Endodermal cell (in vitro differentiated cells): ENCODE measurements around the gene SIPA1L2. TPM values are rescaled to one million over a fixed set of nuclear protein-coding genes. Genes with fewer than 3 reads are reported as not detected.

Experiments
- DNase-seq: peaks from one replicate; pipeline ENCODE4 v3.0.0-alpha.2; 2017
- H3K27ac ChIP-seq: 2 replicates; pipeline ENCODE4 v1.5.1; 2013; ENCODE audit warnings: mild to moderate bottlenecking, low read depth, low read length, moderate library complexity
- H3K27me3 ChIP-seq: 2 replicates; pipeline ENCODE4 v1.6.1; 2013; ENCODE audit warnings: mild to moderate bottlenecking, low read length, moderate library complexity; ENCODE audit not compliant: insufficient read depth, control insufficient read depth, poor library complexity, severe bottlenecking
- H3K36me3 ChIP-seq: 2 replicates; pipeline ENCODE4 v1.7.0; 2013; ENCODE audit warnings: mild to moderate bottlenecking, low read length, moderate library complexity; ENCODE audit not compliant: control insufficient read depth, insufficient read depth
- H3K4me1 ChIP-seq: one replicate; pipeline ENCODE4 v1.7.0; 2013; ENCODE audit warnings: low read length; ENCODE audit not compliant: control insufficient read depth, insufficient read depth
- H3K4me3 ChIP-seq: 2 replicates; pipeline ENCODE4 v1.5.1; 2013; ENCODE audit warnings: mild to moderate bottlenecking, low read length, moderate library complexity
- H3K9ac ChIP-seq: 2 replicates; pipeline ENCODE4 v1.6.1; 2013; ENCODE audit warnings: mild to moderate bottlenecking, low read length, moderate library complexity; ENCODE audit not compliant: poor library complexity, severe bottlenecking; ENCODE audit errors: extremely low read depth
- H3K9me3 ChIP-seq: 2 replicates; pipeline ENCODE4 v1.6.1; 2013; ENCODE audit warnings: mild to moderate bottlenecking, low read length, moderate library complexity; ENCODE audit not compliant: control insufficient read depth
- H3K27ac Mint-ChIP-seq: 2 replicates; pipeline ENCODE4 v1.8.0; 2020; ENCODE audit warnings: mixed read lengths
- H3K27me3 Mint-ChIP-seq: 2 replicates; pipeline ENCODE4 v1.8.0; 2021; ENCODE audit warnings: mild to moderate bottlenecking, mixed read lengths; ENCODE audit not compliant: insufficient read depth
- H3K36me3 Mint-ChIP-seq: 2 replicates; pipeline ENCODE4 v1.8.0; 2020; ENCODE audit warnings: low read depth, mixed read lengths
- H3K4me1 Mint-ChIP-seq: 2 replicates; pipeline ENCODE4 v1.8.0; 2020; ENCODE audit warnings: mixed read lengths
- H3K4me3 Mint-ChIP-seq: 2 replicates; pipeline ENCODE4 v1.8.0; 2020; ENCODE audit warnings: mild to moderate bottlenecking, moderate library complexity, mixed read lengths
- H3K9me3 Mint-ChIP-seq: 2 replicates; pipeline ENCODE4 v1.8.0; 2020; ENCODE audit warnings: mild to moderate bottlenecking, mixed read lengths
- CTCF ChIP-seq: fragments of 200-600 bp; sonication (generic); conservative IDR thresholded peaks from 2 replicates; pipeline ENCODE4 v1.5.0; 2021; ENCODE audit warnings: antibody characterized with exemption, mild to moderate bottlenecking
- WGBS, 2 experiments: methylation state at CpG; one replicate each; pipeline versions ENCODE4 v1.1.5 to v1.1.7; 2013; ENCODE audit warnings: missing lambda C conversion rate in 2 of 2, mixed read lengths in 1 of 2; ENCODE audit not compliant: insufficient coverage in 1 of 2, insufficient read length in 1 of 2; 5-methylcytosine and 5-hydroxymethylcytosine counted together
- total RNA-seq, 2 donors: library from RNA; stranded (reverse); fragmentation: NEBNext Ultra II Directional in 1 of 2; extraction: Animal tissue kit (Norgen Biotek cat#: 25700) in 1 of 2; gene quantifications; 2 replicates in 1 of 2; 3 replicates in 1 of 2; pipeline ENCODE4 v1.2.1, GENCODE V29; 2021

SIPA1L2 gene
- total RNA-seq, 2 donors from 2014 or later: 34.7 to 41.5 TPM

- no peaks in the 10 kb centered on the region for H3K36me3 ChIP-seq
- H3K36me3 Mint-ChIP-seq: no peaks in the 10 kb centered on the region
- no peak overlapping the region for H3K9ac ChIP-seq
- H3K9me3 ChIP-seq: no peaks in the 10 kb centered on the region
- no peaks in the 10 kb centered on the region for H3K27me3 ChIP-seq
- H3K4me1 ChIP-seq: no peaks in the 10 kb centered on the region
- 79 to 88% methylated on average over 2 to 3 of the region's 3 CpGs for WGBS, 2 experiments
- no peak overlapping the region for H3K27ac ChIP-seq
- H3K4me3 Mint-ChIP-seq: no peak overlapping the region
- no peak for TF ChIP-seq CTCF
- peaks cover 16% of the 10 kb centered on the region for H3K4me1 Mint-ChIP-seq
- no peak for DNase-seq
- no peak overlapping the region for H3K27ac Mint-ChIP-seq
- peaks cover 2% of the 10 kb centered on the region for H3K27me3 Mint-ChIP-seq
- no peak overlapping the region for H3K4me3 ChIP-seq
- peaks cover 3% of the 10 kb centered on the region for H3K9me3 Mint-ChIP-seq
Measured at GRCh38 chr1:232648316-232648715, 18.4 kb upstream of the SIPA1L2 start.

GRCh38 chr1:232644209-232644608, 14.3 kb upstream of the SIPA1L2 start:
- H3K9me3 Mint-ChIP-seq: peaks cover 3% of the 10 kb centered on the region
- H3K4me3 ChIP-seq: no peak overlapping the region
- no peak overlapping the region for H3K9ac ChIP-seq
- H3K36me3 ChIP-seq: no peaks in the 10 kb centered on the region
- peaks cover 3% of the 10 kb centered on the region for H3K4me1 ChIP-seq
- no peak overlapping the region for H3K27ac Mint-ChIP-seq
- no peak overlapping the region for H3K27ac ChIP-seq
- H3K27me3 Mint-ChIP-seq: peaks cover 2% of the 10 kb centered on the region
- H3K4me3 Mint-ChIP-seq: no peak overlapping the region
- H3K36me3 Mint-ChIP-seq: no peaks in the 10 kb centered on the region
- H3K27me3 ChIP-seq: no peaks in the 10 kb centered on the region
- peaks cover 14% of the 10 kb centered on the region for H3K4me1 Mint-ChIP-seq
- WGBS, 2 experiments: 97% methylated on average over 1 of the region's 1 CpG; no CpG with 5 or more reads in 1 of the 2 experiments
- no peak for DNase-seq
- no peaks in the 10 kb centered on the region for H3K9me3 ChIP-seq
- TF ChIP-seq CTCF: no peak

GRCh38 chr1:232643251-232643650, 13.3 kb upstream of the SIPA1L2 start:
- H3K27me3 ChIP-seq: no peaks in the 10 kb centered on the region
- no peak overlapping the region for H3K4me3 ChIP-seq
- Mint-ChIP-seq H3K27ac (no peak overlapping the region), H3K27me3 (peaks cover 2% of the 10 kb centered on the region), H3K36me3 (no peaks in the 10 kb centered on the region), H3K9me3 (peaks cover 3% of the 10 kb centered on the region), H3K4me3 (no peak overlapping the region), H3K4me1 (peaks cover 14% of the 10 kb centered on the region)
- peak; percentile 41 for TF ChIP-seq CTCF
- H3K9me3 ChIP-seq: no peaks in the 10 kb centered on the region
- H3K4me1 ChIP-seq: peaks cover 3% of the 10 kb centered on the region
- DNase-seq: no peak
- no peaks in the 10 kb centered on the region for H3K36me3 ChIP-seq
- no peak overlapping the region for H3K27ac ChIP-seq
- no peak overlapping the region for H3K9ac ChIP-seq
